HFF-Myc (cell line): ENCODE data around the gene ABHD8.

ENCODE experiments used
- DNase-seq: peaks from one replicate; pipeline ENCODE4 v3.0.0-alpha.2; 2011; ENCODE audit warnings: low read depth; ENCODE audit errors: extremely low read depth
- H3K4me3 ChIP-seq: replicated peaks from 2 replicates; pipeline ENCODE4 v1.5.1; 2011; ENCODE audit warnings: low read depth, mild to moderate bottlenecking, control low read depth, low read length
- TF ChIP-seq, protein P1 (sequence below): IDR thresholded peaks from 2 replicates; pipeline ENCODE4 v1.5.1; 2012; ENCODE audit warnings: mild to moderate bottlenecking, low read depth, low read length, control low read depth; ENCODE audit errors: missing control alignments

Gene ABHD8

DNA sequence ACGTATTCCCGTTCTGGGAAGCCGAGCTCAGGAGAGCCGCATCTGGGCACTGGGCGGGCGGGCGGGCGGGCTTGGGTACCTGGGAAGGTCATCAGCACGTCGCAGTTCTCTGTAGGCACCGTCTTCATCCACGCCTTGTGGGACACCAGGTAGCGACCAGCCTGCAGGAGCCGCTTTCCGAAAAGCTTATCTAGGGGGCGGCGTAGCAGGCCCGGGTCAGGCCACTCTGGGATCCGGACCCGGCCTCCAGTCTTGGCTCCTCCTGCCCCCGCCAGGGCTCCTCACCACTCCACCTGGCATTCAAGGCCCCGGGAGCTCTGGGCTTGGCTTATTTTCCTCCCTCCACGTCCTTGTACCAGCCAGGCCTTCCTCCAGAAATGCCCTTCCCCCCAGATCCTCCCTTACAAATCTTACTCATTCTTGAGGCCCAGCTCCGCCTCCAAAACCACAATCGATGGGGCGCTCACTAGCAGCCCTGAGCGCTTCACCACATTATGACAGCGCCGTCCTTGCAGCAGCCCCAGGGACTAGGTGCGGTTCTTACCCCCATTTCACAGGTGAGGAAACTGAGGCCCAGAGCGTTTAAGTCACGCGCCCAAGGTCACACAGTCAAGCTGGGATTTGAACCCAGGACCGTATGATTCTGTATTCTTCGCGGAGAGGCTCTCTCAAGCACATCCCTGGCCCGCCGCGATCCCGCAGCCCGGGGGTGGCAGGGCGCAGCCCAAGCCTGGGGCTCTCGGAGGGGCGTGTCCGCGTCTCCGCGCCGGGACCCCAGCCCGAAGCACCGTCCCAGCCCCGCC, 30.6 kb upstream of the ABHD8 start:
- peak overlapping the region; percentile 69 for H3K4me3 ChIP-seq
- DNase-seq: peak; percentile 37
- TF ChIP-seq, protein P1, sequence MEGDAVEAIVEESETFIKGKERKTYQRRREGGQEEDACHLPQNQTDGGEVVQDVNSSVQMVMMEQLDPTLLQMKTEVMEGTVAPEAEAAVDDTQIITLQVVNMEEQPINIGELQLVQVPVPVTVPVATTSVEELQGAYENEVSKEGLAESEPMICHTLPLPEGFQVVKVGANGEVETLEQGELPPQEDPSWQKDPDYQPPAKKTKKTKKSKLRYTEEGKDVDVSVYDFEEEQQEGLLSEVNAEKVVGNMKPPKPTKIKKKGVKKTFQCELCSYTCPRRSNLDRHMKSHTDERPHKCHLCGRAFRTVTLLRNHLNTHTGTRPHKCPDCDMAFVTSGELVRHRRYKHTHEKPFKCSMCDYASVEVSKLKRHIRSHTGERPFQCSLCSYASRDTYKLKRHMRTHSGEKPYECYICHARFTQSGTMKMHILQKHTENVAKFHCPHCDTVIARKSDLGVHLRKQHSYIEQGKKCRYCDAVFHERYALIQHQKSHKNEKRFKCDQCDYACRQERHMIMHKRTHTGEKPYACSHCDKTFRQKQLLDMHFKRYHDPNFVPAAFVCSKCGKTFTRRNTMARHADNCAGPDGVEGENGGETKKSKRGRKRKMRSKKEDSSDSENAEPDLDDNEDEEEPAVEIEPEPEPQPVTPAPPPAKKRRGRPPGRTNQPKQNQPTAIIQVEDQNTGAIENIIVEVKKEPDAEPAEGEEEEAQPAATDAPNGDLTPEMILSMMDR: no peak

DNA sequence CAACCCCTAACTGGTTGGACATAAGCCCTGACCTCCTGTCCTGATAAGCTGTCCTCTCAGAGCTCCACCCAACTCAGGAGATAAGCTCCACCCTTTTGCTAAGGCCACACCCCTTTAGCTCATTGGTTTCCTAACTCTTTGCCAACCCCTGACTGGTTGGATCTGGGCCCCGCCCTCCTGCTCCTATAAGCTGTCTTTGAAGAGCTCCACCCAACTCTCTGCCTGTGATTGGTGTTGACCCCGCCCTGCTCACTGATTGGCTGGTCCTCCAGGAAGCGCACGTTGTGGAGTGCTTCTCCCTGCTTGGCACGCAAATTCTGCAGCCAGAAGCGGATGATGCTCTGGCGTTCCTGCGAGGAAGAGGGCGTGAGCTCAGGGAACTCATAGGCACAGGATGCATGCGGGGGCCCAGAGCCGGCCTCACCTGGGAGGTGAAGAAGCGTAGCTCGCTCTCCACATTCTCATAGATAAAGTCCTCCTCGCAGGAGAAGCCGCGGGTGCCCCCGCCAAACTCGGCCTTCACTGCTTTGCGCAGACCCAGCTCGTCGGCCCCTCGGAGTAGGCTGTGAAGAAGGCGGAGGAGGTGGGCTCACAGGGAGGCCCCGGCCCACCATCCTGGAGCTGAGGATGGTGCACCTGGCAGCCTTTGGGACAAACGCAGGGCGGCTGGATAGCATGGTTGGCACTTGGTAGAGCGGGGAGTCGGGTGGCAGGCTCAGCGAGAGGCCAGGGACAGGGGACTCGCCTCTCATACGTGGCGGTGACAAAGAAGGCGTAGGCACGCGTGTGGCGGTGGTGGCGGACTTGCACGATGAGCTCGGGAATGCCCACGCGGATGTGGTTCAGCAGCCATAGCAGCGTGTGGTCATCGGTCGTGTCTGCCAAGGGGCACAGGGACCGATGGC, 29.7 kb upstream of the ABHD8 start:
- TF ChIP-seq, protein P1: no peak
- peak; percentile 20 for DNase-seq
- H3K4me3 ChIP-seq: no peak overlapping the region

DNA sequence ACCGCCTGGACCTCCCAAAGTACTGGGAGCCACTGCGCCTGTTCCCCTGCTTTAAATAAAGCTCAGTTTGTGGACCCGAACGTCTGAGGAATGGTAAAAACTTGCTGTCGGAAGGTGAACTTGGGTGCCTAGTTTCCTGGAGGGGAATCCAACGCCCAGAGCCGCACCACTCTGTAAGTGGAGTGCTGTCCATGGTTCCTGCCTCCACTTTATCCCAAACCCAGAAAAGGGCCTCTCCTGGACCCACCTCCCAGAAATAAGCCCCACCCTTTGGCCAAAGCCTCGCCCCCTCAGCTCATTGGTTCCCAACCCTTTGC, 29.1 kb upstream of the ABHD8 start:
- TF ChIP-seq, protein P1: no peak
- no peak overlapping the region for H3K4me3 ChIP-seq
- DNase-seq: no peak

DNA sequence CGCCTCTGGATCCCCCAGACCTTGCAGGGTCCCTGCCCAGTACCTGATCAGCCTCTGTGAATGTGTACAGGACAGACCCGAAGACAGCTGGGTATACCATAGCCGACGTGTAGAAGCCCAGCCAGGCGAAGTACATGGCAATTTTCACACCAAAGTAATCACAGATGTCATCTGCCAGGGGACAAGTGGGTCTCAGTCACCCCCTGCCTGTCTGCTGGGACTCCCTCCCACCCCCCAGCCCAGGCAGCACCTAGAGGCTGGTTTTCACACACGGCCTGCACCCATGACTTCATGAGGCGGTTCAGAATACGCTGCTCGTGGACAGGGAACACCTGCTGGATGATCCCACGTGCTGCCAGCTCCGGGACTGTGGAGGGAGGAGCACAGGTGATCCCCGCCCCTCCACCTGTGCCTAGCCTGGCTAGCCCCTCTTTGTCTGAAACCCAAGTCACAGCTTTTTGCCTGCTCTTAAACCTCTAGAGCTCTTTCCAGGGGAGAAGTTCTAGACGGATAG, 27.9 kb upstream of the ABHD8 start:
- TF ChIP-seq, protein P1: no peak
- DNase-seq: no peak
- no peak overlapping the region for H3K4me3 ChIP-seq

DNA sequence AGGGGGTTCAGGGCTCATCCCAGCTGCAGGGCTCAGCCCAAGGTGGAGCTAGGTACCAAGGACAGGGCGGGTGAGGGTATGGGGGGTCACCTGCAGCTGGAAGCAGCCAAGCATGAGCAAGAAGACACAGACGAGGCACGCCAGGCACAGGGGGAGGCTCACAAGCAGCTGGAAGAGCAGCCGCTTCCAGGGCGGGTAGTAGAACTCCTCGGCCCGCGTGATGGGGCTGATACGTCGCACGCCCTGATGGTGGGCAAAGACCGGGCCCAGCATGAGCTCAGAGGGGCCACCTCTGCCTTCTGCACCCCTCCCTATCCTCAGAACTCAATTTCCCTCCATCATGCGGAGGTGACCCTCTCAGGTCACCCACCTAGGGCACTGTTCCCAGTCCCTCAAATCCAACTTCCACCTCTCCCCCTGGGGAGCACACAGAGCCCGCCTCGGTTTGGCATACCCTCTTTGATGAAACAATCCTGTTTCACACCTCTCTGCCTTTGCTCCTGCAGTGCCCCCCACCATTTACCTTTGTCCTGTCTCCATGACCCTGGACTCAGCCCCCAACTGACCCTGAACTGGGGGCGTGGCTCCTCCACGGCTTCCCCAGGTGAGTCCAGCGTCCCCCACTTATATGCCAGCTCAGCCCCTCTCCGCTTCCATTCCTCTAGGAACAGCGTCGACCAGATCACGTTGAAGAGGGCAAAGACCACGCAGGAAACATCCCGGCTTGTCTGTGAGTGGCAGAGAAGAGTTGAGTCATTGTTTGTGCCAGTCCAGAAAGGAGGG, 27.2 kb upstream of the ABHD8 start:
- TF ChIP-seq, protein P1: no peak
- no peak overlapping the region for H3K4me3 ChIP-seq
- DNase-seq: no peak
